Type B pancreatic cell (in vitro differentiated cells): Measurements from ENCODE around the gene FAM89A. TPM values are rescaled to one million over a fixed set of nuclear protein-coding genes. Genes with fewer than 3 reads are reported as not detected.

Experiments
- DNase-seq: peaks from one replicate; pipeline ENCODE4 v3.0.0; 2021; ENCODE audit warnings: mixed read lengths; ENCODE audit not compliant: unreplicated experiment; ENCODE audit errors: extremely low spot score
- H3K27ac Mint-ChIP-seq: 2 replicates; pipeline ENCODE4 v1.8.0; 2021; ENCODE audit warnings: mild to moderate bottlenecking, mixed read lengths
- H3K27me3 Mint-ChIP-seq: 2 replicates; pipeline ENCODE4 v1.8.0; 2021; ENCODE audit warnings: mixed read lengths
- H3K36me3 Mint-ChIP-seq: 2 replicates; pipeline ENCODE4 v1.8.0; 2021; ENCODE audit warnings: mixed read lengths
- H3K4me1 Mint-ChIP-seq: one replicate; pipeline ENCODE4 v1.8.0; 2021; ENCODE audit warnings: mixed read lengths; ENCODE audit not compliant: unreplicated experiment
- H3K4me3 Mint-ChIP-seq: 2 replicates; pipeline ENCODE4 v1.8.0; 2021; ENCODE audit warnings: mild to moderate bottlenecking, mixed read lengths
- H3K9me3 Mint-ChIP-seq: 2 replicates; pipeline ENCODE4 v1.8.0; 2021; ENCODE audit warnings: mixed read lengths
- total RNA-seq: library from RNA; stranded (reverse); gene quantifications from 2 replicates; pipeline ENCODE4 v1.2.1, GENCODE V29; 2021; ENCODE audit warnings: low replicate concordance
- TF ChIP-seq, protein P1 (sequence below): fragments of 200-600 bp; sonication (generic); conservative IDR thresholded peaks from 2 replicates; pipeline ENCODE4 v1.5.0; 2021; ENCODE audit warnings: antibody characterized with exemption, mild to moderate bottlenecking

FAM89A gene
- total RNA-seq, 1 donor from 2014 or later, result 11.9 TPM

DNA sequence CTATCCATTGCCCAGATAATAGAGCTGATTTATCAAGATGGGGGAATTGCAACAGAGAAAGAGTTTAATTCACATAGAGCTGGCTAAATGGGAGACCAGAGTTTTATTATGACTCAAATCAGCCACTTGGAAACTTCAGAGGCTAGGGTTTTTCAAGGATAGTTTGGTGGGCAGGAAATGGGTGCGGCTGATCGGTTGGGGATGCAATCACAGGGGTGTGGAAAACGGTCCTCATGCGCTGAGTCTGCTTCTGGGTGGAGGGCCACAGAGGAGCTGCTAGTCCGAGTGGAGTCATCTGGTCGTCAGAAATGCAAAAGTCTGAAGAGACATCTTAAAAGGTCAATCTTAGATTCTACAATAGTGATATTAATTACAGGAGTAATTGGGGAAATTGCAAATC lies 32.0 kb upstream of the FAM89A start:
- Mint-ChIP-seq H3K27ac (no peak overlapping the region), H3K36me3 (no peaks in the 10 kb centered on the region), H3K4me3 (no peak overlapping the region), H3K4me1 (no peaks in the 10 kb centered on the region), H3K27me3 (peaks cover under 1% of the 10 kb centered on the region), H3K9me3 (peaks cover 6% of the 10 kb centered on the region)
- TF ChIP-seq, protein P1, sequence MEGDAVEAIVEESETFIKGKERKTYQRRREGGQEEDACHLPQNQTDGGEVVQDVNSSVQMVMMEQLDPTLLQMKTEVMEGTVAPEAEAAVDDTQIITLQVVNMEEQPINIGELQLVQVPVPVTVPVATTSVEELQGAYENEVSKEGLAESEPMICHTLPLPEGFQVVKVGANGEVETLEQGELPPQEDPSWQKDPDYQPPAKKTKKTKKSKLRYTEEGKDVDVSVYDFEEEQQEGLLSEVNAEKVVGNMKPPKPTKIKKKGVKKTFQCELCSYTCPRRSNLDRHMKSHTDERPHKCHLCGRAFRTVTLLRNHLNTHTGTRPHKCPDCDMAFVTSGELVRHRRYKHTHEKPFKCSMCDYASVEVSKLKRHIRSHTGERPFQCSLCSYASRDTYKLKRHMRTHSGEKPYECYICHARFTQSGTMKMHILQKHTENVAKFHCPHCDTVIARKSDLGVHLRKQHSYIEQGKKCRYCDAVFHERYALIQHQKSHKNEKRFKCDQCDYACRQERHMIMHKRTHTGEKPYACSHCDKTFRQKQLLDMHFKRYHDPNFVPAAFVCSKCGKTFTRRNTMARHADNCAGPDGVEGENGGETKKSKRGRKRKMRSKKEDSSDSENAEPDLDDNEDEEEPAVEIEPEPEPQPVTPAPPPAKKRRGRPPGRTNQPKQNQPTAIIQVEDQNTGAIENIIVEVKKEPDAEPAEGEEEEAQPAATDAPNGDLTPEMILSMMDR, result no peak
- DNase-seq, result no peak

DNA sequence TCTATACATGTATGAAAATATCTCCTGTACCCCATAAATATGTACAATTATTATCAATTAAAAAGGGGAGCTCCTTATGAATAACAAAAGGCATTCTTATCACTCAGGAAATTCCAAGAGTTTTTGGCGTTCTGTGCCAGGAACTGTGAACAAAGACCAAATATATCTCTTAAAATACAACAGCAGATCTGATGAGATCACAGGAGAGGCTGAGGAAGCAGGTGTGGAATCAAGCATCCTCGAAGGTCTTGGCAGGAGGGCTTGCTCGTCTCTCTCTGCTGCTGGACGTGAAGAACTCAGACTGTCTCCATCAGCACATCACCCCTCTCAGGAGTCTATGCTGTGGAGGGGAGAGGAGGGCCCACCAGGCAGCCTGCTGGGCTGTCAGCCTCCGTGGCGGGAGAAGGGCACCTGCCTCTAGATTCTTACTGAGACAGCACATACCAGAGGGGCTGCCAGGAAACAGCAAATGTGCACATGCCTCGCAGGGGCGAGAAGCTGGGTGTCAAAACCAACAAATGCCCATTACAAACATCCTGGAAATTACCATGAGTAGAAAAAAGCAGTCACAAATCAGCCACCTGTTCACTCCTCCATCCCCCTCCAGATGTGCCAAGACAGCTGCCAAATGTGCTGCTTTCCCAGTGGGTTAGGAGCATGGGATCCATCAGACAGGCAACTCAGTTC lies 30.8 kb upstream of the FAM89A start:
- H3K27ac Mint-ChIP-seq, result no peak overlapping the region
- TF ChIP-seq, protein P1, result no peak
- peaks cover 1% of the 10 kb centered on the region for H3K4me1 Mint-ChIP-seq
- no peak overlapping the region for H3K4me3 Mint-ChIP-seq
- peaks cover 5% of the 10 kb centered on the region for H3K27me3 Mint-ChIP-seq
- peaks cover 4% of the 10 kb centered on the region for H3K9me3 Mint-ChIP-seq
- no peak for DNase-seq
- H3K36me3 Mint-ChIP-seq, result no peaks in the 10 kb centered on the region

DNA sequence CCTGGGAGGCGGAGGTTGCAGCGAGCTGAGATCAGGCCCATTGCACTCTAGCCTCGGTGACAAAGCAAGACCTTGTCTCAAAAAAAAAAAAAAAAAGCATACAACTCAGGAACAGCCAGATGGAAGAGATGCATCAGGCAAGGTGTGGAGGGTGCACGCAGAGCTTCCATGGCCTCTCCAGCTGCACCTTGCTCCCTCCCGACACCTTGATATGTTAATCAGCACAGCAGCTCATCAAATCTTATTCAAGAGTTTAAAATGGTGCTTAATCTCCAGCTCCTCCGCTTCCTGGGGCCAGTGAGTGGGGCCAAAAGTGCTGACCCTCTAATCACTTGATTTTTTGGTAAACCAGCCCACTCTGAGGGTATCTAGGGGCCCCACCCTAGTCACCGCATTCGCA lies 29.3 kb upstream of the FAM89A start:
- TF ChIP-seq, protein P1, result no peak
- Mint-ChIP-seq H3K4me3 (no peak overlapping the region), H3K36me3 (no peaks in the 10 kb centered on the region), H3K9me3 (peaks cover 4% of the 10 kb centered on the region), H3K27ac (no peak overlapping the region), H3K4me1 (peaks cover 5% of the 10 kb centered on the region), H3K27me3 (peaks cover 5% of the 10 kb centered on the region)
- no peak for DNase-seq

DNA sequence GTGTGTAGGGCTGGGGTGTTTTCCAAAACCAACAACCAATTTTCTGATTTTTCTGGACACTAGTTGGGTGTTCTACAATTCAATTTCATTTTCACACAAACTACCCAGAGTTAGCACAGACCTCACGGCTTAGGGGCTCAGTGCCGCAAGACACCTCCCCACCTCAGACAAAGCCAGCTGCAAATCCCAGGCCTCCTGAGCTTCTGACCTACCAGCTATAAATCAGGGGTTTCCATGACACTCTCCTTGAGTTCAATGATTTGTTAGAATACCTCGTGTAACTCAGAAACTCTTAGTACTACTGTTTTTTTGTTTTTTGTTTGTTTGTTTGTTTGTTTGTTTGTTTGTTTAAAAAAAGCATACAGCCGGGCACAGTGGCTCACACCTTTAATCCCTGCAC lies 28.7 kb upstream of the FAM89A start:
- Mint-ChIP-seq H3K4me3 (no peak overlapping the region), H3K36me3 (no peaks in the 10 kb centered on the region), H3K27ac (no peak overlapping the region), H3K4me1 (peaks cover 5% of the 10 kb centered on the region), H3K27me3 (peaks cover 6% of the 10 kb centered on the region), H3K9me3 (peaks cover 4% of the 10 kb centered on the region)
- DNase-seq, result no peak
- TF ChIP-seq, protein P1, result no peak

DNA sequence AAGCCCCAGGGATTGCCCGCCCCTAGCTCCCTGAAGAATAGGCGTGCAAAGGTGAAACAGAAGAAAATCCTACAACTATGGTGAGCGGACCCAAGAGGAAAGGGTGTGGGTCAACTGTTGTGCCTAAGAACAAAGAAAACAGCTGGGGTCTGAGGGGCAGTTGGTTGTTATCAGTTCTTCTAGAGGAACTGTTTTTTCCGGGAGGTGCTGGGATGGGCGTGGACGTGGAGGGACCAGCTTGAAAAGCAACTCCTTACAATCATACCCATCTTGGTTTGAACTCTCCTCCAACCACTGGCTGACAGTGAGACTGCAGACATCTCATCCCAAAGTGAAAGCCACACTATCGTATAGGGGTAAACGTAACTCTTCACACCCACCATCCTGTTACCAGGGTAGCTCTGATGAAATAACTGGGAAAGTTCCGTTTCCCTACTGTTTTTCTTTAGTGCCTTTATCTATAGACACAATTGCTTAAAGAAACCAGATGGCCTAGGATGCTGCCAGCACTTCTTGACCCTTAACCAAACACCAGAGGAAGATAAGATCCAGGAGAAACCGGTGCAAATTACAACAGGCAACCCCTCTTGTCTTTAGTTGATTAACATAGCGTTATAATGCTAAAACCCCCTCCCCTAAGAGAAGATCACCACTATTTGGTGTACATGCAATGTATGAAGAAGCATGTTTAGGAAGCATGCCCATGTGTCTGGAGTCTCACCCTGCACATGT lies 25.6 kb upstream of the FAM89A start:
- H3K36me3 Mint-ChIP-seq, result no peaks in the 10 kb centered on the region
- peaks cover 11% of the 10 kb centered on the region for H3K4me1 Mint-ChIP-seq
- peaks cover 11% of the 10 kb centered on the region for H3K27me3 Mint-ChIP-seq
- no peak overlapping the region for H3K27ac Mint-ChIP-seq
- H3K4me3 Mint-ChIP-seq, result no peak overlapping the region
- TF ChIP-seq, protein P1, result no peak
- peaks cover 4% of the 10 kb centered on the region for H3K9me3 Mint-ChIP-seq
- DNase-seq, result no peak
